ENCODE measurements around the gene OR2T1.
"Not testable (repeated sequence)": the region's sequence is repeated elsewhere in the genome, so short reads cannot be mapped to it uniquely, and the experiment has no call there.

Gene OR2T1

DNA sequence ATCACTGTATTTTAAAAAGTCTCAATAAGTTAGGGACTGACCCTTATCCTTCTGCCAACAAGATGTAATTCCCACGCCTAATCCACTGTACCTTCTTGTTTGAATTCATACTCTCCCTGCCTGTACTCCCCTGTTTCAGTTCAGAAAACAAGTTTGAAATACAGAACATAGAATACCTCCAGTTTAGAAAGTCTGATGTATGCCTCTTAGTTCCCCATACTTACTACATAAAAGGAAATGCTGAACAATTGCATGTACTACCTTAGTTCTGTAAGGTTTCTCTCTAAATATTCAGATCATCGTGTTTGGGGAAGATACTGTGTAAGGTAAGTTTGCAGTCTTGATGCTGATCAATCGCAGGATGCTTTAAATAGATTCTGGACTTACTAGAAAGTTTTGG, 33.5 kb downstream of the OR2T1 start:
- H3K27me3 ChIP-seq (ENCODE audit: insufficient read depth, low read length, poor library complexity, severe bottlenecking); H3K36me3 ChIP-seq (ENCODE audit: insufficient read depth, low read length); H3K79me2 ChIP-seq (ENCODE audit: insufficient read depth, low read length); H3K9ac ChIP-seq (ENCODE audit: low read depth, low read length, poor library complexity, severe bottlenecking); H3K4me1 ChIP-seq (ENCODE audit: insufficient read depth, low read length, poor library complexity, severe bottlenecking); H3F3A ChIP-seq (ENCODE audit: low read depth); H2AFZ ChIP-seq (ENCODE audit: low read length); H3K4me3 ChIP-seq (ENCODE audit: low read length, poor library complexity, severe bottlenecking); H3K9me2 ChIP-seq (replicated peaks; ENCODE audit: low read depth, low read length); H3K9me3 ChIP-seq (ENCODE audit: insufficient read depth, low read depth, low read length); H3K4me2 ChIP-seq (ENCODE audit: low read depth, low read length, poor library complexity, severe bottlenecking); H4K20me1 ChIP-seq (ENCODE audit: insufficient read depth, low read length, poor library complexity, severe bottlenecking): not testable (repeated sequence)

DNA sequence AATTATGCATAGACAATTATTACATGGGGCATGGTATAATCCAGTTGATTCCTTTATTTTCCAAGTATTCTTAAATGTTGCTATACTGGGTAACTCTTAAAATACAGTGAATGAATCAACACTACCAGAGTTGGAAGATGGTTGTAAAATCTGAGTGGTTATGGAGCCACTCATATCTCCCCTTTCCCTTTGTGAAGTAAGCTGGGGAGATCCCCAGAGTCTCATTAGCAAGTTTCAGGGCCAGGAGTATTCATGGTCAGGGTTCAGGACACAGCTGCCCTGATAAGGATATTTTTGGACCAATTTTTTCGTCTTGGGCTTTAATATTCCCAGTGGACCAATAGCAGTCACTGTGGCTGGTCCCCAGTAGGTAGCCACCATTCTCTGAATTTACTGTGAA, 35.8 kb downstream of the OR2T1 start:
- not testable (repeated sequence) for H3K4me3 ChIP-seq (ENCODE audit: low read length, poor library complexity, severe bottlenecking); H4K20me1 ChIP-seq (ENCODE audit: insufficient read depth, low read length, poor library complexity, severe bottlenecking); H3K79me2 ChIP-seq (ENCODE audit: insufficient read depth, low read length); H3K4me1 ChIP-seq (ENCODE audit: insufficient read depth, low read length, poor library complexity, severe bottlenecking); H3K36me3 ChIP-seq (ENCODE audit: insufficient read depth, low read length); H2AFZ ChIP-seq (ENCODE audit: low read length); H3K4me2 ChIP-seq (ENCODE audit: low read depth, low read length, poor library complexity, severe bottlenecking); H3K27me3 ChIP-seq (ENCODE audit: insufficient read depth, low read length, poor library complexity, severe bottlenecking); H3K9me3 ChIP-seq (ENCODE audit: insufficient read depth, low read depth, low read length); H3F3A ChIP-seq (ENCODE audit: low read depth); H3K9me2 ChIP-seq (replicated peaks; ENCODE audit: low read depth, low read length); H3K9ac ChIP-seq (ENCODE audit: low read depth, low read length, poor library complexity, severe bottlenecking)

GRCh38 chr1:248439283-248439682, 36.4 kb downstream of the OR2T1 start:
- H3K4me1 ChIP-seq (ENCODE audit: insufficient read depth, low read length, poor library complexity, severe bottlenecking); H3K27me3 ChIP-seq (ENCODE audit: insufficient read depth, low read length, poor library complexity, severe bottlenecking); H3K9me2 ChIP-seq (replicated peaks; ENCODE audit: low read depth, low read length); H3F3A ChIP-seq (ENCODE audit: low read depth); H3K4me2 ChIP-seq (ENCODE audit: low read depth, low read length, poor library complexity, severe bottlenecking); H3K79me2 ChIP-seq (ENCODE audit: insufficient read depth, low read length); H3K4me3 ChIP-seq (ENCODE audit: low read length, poor library complexity, severe bottlenecking); H3K36me3 ChIP-seq (ENCODE audit: insufficient read depth, low read length); H3K9me3 ChIP-seq (ENCODE audit: insufficient read depth, low read depth, low read length); H4K20me1 ChIP-seq (ENCODE audit: insufficient read depth, low read length, poor library complexity, severe bottlenecking); H2AFZ ChIP-seq (ENCODE audit: low read length); H3K9ac ChIP-seq (ENCODE audit: low read depth, low read length, poor library complexity, severe bottlenecking): not testable (repeated sequence)

DNA sequence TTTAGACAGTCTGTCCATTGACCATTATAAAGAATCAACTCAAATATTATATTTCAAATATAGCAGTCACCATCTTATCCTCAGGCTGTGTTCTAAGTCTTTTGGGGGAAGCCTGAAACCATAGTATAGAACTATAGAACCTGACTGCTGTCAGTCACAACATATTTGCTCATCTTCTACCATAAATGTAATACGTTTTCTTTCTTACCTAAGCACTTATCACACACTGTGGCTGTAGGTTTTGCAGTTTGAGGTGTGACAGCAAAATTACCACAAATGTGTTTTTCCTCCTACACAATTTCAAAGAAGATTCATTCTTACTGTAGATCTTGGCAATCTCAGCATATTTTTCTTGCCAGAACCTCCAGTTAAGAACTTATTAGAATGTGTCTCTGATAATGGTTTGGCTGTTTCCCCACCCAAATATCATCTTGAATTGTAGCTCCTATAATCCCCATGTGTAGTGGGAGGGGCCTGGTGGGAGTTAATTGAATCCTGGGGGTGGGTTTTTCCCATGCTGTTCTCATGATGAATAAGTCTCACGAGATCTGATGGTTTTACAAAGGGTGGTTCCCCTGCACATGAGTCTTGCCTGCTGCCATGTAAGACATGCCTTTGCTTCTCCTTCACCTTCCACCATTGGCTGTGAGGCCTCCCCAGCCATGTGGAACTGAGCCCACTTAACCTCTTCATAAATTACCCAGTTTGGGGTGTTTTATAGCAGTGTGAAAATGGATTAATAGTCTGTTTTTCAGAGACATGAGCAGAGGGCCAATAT, 39.8 kb downstream of the OR2T1 start:
- not testable (repeated sequence) for H3K79me2 ChIP-seq (ENCODE audit: insufficient read depth, low read length); H3K36me3 ChIP-seq (ENCODE audit: insufficient read depth, low read length); H3K9ac ChIP-seq (ENCODE audit: low read depth, low read length, poor library complexity, severe bottlenecking); H3K9me3 ChIP-seq (ENCODE audit: insufficient read depth, low read depth, low read length); H3K4me2 ChIP-seq (ENCODE audit: low read depth, low read length, poor library complexity, severe bottlenecking); H3K27me3 ChIP-seq (ENCODE audit: insufficient read depth, low read length, poor library complexity, severe bottlenecking); H3K9me2 ChIP-seq (replicated peaks; ENCODE audit: low read depth, low read length); H4K20me1 ChIP-seq (ENCODE audit: insufficient read depth, low read length, poor library complexity, severe bottlenecking); H3K4me3 ChIP-seq (ENCODE audit: low read length, poor library complexity, severe bottlenecking); H3F3A ChIP-seq (ENCODE audit: low read depth); H2AFZ ChIP-seq (ENCODE audit: low read length); H3K4me1 ChIP-seq (ENCODE audit: insufficient read depth, low read length, poor library complexity, severe bottlenecking)

DNA sequence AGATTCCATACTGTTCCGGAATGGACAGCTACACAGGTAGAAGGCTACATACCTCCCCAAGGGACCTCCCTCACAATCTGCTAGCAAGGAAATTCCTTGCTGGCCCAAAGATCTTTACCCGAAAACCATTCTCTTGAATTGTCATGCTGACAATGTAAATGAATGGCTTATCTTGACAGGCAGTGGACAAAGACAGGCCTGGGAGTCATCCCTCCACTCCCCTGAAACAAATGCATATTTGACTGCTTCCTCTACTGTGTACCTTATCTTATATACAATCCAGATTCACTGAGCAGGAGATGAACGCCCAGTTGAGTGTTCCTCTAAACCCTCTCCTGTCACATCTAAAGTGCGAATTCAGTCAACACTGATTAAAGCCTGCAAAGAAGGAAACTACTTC, 41.8 kb downstream of the OR2T1 start:
- not testable (repeated sequence) for H3K27me3 ChIP-seq (ENCODE audit: insufficient read depth, low read length, poor library complexity, severe bottlenecking); H3K4me2 ChIP-seq (ENCODE audit: low read depth, low read length, poor library complexity, severe bottlenecking); H3K36me3 ChIP-seq (ENCODE audit: insufficient read depth, low read length); H3K9ac ChIP-seq (ENCODE audit: low read depth, low read length, poor library complexity, severe bottlenecking); H3K9me2 ChIP-seq (replicated peaks; ENCODE audit: low read depth, low read length); H3K4me3 ChIP-seq (ENCODE audit: low read length, poor library complexity, severe bottlenecking); H3K4me1 ChIP-seq (ENCODE audit: insufficient read depth, low read length, poor library complexity, severe bottlenecking); H2AFZ ChIP-seq (ENCODE audit: low read length); H4K20me1 ChIP-seq (ENCODE audit: insufficient read depth, low read length, poor library complexity, severe bottlenecking); H3F3A ChIP-seq (ENCODE audit: low read depth); H3K79me2 ChIP-seq (ENCODE audit: insufficient read depth, low read length); H3K9me3 ChIP-seq (ENCODE audit: insufficient read depth, low read depth, low read length)

- H3K9me3 ChIP-seq (ENCODE audit: insufficient read depth, low read depth, low read length); H3K27me3 ChIP-seq (ENCODE audit: insufficient read depth, low read length, poor library complexity, severe bottlenecking); H3K79me2 ChIP-seq (ENCODE audit: insufficient read depth, low read length); H3K9ac ChIP-seq (ENCODE audit: low read depth, low read length, poor library complexity, severe bottlenecking); H4K20me1 ChIP-seq (ENCODE audit: insufficient read depth, low read length, poor library complexity, severe bottlenecking); H3K4me2 ChIP-seq (ENCODE audit: low read depth, low read length, poor library complexity, severe bottlenecking); H3K4me3 ChIP-seq (ENCODE audit: low read length, poor library complexity, severe bottlenecking); H3F3A ChIP-seq (ENCODE audit: low read depth); H3K36me3 ChIP-seq (ENCODE audit: insufficient read depth, low read length); H2AFZ ChIP-seq (ENCODE audit: low read length); H3K9me2 ChIP-seq (replicated peaks; ENCODE audit: low read depth, low read length); H3K4me1 ChIP-seq (ENCODE audit: insufficient read depth, low read length, poor library complexity, severe bottlenecking): not testable (repeated sequence)
These were observed 42.6 kb downstream of the OR2T1 start, which contains the start of gene OR2T2 for GRCh38 chr1:248445399-248445798. Gene OR2T2, plus strand, starts transcription at chr1:248445637. Its CDS starts 7,161 bp downstream, at chr1:248452798.

DNA sequence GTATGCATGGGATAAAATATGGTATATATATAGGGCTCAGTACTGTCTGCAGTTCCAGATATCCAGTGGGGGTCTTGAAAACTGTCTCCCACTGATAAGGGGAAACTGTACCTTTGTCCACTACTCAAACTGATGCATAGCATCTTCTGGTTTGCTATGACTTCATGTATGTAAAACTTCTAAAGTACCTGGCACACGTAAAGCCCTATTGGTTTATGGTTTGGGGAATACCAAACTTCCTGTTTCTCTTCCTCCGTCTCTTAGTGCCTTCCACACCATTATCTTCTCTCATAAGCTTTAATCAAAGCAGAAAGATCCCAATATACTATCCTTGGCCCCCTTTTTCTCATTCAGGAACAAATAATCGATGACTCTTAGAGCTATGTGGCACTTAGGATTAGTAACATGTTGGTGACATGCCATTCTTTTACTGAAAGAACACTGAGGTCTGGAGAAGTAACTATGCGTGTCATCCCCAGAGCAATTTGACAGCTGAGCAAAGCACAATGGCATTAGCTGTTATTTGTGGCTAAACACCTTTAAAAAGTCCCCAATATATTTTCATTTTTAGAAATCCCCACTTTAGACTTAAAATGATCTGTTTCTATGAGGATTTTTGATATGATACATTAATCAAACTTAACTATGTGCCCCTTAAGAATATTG, 45.7 kb downstream of the OR2T1 start:
- H3K9me2 ChIP-seq (replicated peaks; ENCODE audit: low read depth, low read length); H3K36me3 ChIP-seq (ENCODE audit: insufficient read depth, low read length); H3K4me1 ChIP-seq (ENCODE audit: insufficient read depth, low read length, poor library complexity, severe bottlenecking); H3K9me3 ChIP-seq (ENCODE audit: insufficient read depth, low read depth, low read length); H3F3A ChIP-seq (ENCODE audit: low read depth); H3K9ac ChIP-seq (ENCODE audit: low read depth, low read length, poor library complexity, severe bottlenecking); H4K20me1 ChIP-seq (ENCODE audit: insufficient read depth, low read length, poor library complexity, severe bottlenecking); H3K4me2 ChIP-seq (ENCODE audit: low read depth, low read length, poor library complexity, severe bottlenecking); H3K27me3 ChIP-seq (ENCODE audit: insufficient read depth, low read length, poor library complexity, severe bottlenecking); H2AFZ ChIP-seq (ENCODE audit: low read length); H3K4me3 ChIP-seq (ENCODE audit: low read length, poor library complexity, severe bottlenecking); H3K79me2 ChIP-seq (ENCODE audit: insufficient read depth, low read length): not testable (repeated sequence)
